Thyroid gland (tissue), 4 donors: ENCODE data around the gene ATXN1. TPM values are rescaled to one million over a fixed set of nuclear protein-coding genes. Genes with fewer than 3 reads are reported as not detected.

Experiments
- DNase-seq, 2 donors: peaks; one replicate each; pipeline ENCODE4 v3.0.0-alpha.2; 2019
- H3K27ac ChIP-seq, 3 donors: fragments of 200-600 bp; sonication (generic); 1 replicate in 2 of 3; 2 replicates in 1 of 3; pipeline ENCODE4 v1.5.1; 2016 to 2019; ENCODE audit warnings: mild to moderate bottlenecking in 1 of 3, moderate library complexity in 1 of 3
- H3K27me3 ChIP-seq: fragments of 200-600 bp; sonication (generic); one replicate; pipeline ENCODE4 v1.5.1; 2019
- H3K36me3 ChIP-seq, 2 donors: fragments of 200-600 bp; sonication (generic); one replicate each; pipeline ENCODE4 v1.5.1; 2016 to 2019
- H3K4me1 ChIP-seq, 2 donors: fragments of 200-600 bp; sonication (generic); one replicate each; pipeline ENCODE4 v1.5.1; 2017 to 2019
- H3K4me3 ChIP-seq, 3 donors: fragments of 200-600 bp; sonication (generic); replicated peaks in 1 of 3; 1 replicate in 2 of 3; 2 replicates in 1 of 3; pipeline ENCODE4 v1.5.1; 2016; ENCODE audit warnings: mild to moderate bottlenecking in 1 of 3
- H3K9me3 ChIP-seq: fragments of 200-600 bp; sonication (generic); one replicate; pipeline ENCODE4 v1.5.1; 2017
- POLR2A ChIP-seq, 2 donors: fragments of 450-650 bp; IDR thresholded peaks; one replicate each; pipeline ENCODE4 v1.6.1; 2017; ENCODE audit warnings: antibody characterized with exemption in 2 of 2, mild to moderate bottlenecking in 2 of 2, moderate library complexity in 1 of 2
- WGBS, 2 donors: methylation state at CpG; one replicate each; pipeline ENCODE4 v1.1.5; 2017; 5-methylcytosine and 5-hydroxymethylcytosine counted together
- intact Hi-C: fragments of 100-400 bp; cut with DNase I; formaldehyde crosslinking; loops from one replicate; pipeline ENCODE4 v1.15.1; 2023
- total RNA-seq, 4 donors: library from RNA; depleted of rRNA; stranded (reverse); fragments of >200 nt; gene quantifications; one replicate each; pipeline ENCODE4 v1.2.3, GENCODE V29; 2016
- TF ChIP-seq, protein P1 (sequence below), 6 experiments: fragments of 200-600 bp in 3 of 6; fragments of 450-650 bp in 3 of 6; sonication (generic) in 3 of 6; IDR thresholded peaks; one replicate each; pipeline ENCODE4 v1.5.1; 2016 to 2019; ENCODE audit warnings: antibody characterized with exemption in 6 of 6, mild to moderate bottlenecking in 2 of 6, inconsistent platforms in 1 of 6, moderate library complexity in 1 of 6

Gene ATXN1
- total RNA-seq, 4 donors from 2014 or later = 62.1 to 88.1 (median 83.0) TPM

DNA sequence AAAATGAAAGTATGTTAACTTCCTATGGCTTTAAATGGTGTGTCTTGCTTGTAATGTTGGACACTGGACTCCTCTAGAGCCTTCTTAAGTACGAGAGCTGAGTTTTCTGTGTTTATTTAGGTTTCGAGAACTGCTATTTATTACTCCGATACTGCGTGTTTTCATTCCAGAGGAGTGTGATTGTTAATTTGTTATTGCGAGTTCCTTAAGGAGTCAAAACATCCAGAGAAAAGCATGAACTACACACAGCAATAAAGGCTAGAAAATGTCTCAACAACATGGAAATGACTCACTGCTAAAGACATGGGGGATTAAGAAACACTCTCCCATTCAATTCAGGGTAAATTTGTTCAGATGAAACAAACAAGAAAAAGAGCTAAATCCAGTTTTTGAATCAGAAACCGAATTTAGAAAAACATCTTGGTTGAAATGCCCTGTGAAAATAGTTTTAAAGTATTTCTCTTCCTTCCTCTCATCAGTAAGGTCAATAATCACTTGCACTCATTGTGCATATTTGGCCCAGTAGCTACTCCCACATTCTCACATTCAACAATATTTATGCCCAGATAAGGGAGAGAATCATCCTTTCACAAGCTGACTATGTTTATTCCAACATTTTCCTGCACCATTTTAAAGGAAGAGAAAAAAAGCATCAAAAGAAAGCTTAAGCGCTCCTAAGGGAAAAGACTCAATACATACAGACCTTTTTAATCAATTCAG is 36.0 kb downstream of the ATXN1 start:
- Histone ChIP-seq H3K27me3 (no peaks in the 10 kb centered on the region), H3K4me3 (no peak overlapping the region), H3K4me1 (peaks cover 46 to 57% of the 10 kb centered on the region in 2 donors), H3K27ac (peak overlapping the region; percentile 64 to 96 (median 89)), H3K36me3 (no peaks in the 10 kb centered on the region), H3K9me3 (no peaks in the 10 kb centered on the region)
- no peak for DNase-seq
- 31 to 32% methylated on average over 7 of the region's 7 CpGs for WGBS, 2 donors
- TF ChIP-seq, protein P1, sequence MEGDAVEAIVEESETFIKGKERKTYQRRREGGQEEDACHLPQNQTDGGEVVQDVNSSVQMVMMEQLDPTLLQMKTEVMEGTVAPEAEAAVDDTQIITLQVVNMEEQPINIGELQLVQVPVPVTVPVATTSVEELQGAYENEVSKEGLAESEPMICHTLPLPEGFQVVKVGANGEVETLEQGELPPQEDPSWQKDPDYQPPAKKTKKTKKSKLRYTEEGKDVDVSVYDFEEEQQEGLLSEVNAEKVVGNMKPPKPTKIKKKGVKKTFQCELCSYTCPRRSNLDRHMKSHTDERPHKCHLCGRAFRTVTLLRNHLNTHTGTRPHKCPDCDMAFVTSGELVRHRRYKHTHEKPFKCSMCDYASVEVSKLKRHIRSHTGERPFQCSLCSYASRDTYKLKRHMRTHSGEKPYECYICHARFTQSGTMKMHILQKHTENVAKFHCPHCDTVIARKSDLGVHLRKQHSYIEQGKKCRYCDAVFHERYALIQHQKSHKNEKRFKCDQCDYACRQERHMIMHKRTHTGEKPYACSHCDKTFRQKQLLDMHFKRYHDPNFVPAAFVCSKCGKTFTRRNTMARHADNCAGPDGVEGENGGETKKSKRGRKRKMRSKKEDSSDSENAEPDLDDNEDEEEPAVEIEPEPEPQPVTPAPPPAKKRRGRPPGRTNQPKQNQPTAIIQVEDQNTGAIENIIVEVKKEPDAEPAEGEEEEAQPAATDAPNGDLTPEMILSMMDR (IDR thresholded peaks at IDR 0.05) = no peak
- TF ChIP-seq POLR2A (IDR thresholded peaks at IDR 0.05) = peak in 1 of 2 donors; percentile 30
- intact Hi-C loops = no loop called here

DNA sequence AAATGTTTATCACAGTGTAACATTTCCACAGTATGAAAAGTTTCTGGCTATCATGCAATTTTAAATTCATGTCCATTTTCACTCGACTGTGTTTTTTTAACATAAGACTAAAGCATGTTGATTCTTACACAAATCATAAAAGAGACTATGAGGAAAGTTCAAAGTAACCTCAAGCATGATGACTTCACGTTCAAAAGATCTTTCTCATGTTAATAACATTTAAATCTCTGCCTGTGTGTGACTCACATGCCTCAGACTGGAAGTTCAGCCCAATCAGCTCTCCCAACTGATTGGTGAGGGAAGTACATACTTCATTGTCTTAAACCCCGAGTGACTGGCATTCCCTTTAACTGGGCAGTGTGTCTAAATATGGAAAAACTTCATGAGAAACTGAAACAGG is 37.4 kb downstream of the ATXN1 start:
- Histone ChIP-seq H3K9me3 (no peaks in the 10 kb centered on the region), H3K27ac (peak overlapping the region; percentile 64 to 96 (median 89)), H3K36me3 (no peaks in the 10 kb centered on the region), H3K4me3 (no peak overlapping the region), H3K4me1 (peaks cover 46 to 58% of the 10 kb centered on the region in 2 donors), H3K27me3 (no peaks in the 10 kb centered on the region)
- WGBS, 2 donors = 22 to 25% methylated on average over 3 of the region's 3 CpGs
- DNase-seq = no peak
- intact Hi-C loops = no loop called here
- TF ChIP-seq, protein P1 (IDR thresholded peaks at IDR 0.05) = no peak
- TF ChIP-seq POLR2A (IDR thresholded peaks at IDR 0.05) = no peak

DNA sequence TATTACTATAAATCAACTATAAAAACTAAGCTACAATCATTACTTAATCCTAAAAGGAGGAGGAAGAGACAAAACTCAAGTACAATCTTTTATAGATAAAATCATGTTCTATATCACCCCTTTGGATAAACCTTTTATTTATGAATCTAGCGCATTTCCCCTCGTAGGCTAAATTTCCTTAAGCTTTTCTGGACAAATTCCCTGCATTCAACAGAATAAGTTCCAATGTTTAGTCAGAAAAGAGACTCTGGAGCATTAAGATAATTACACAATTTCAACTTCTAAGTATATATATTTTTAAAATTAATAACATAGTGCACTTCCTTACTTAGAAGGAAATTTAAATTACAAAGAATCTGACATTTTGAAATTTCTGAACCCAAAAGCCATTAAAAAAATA is 37.9 kb downstream of the ATXN1 start:
- Histone ChIP-seq H3K27me3 (no peaks in the 10 kb centered on the region), H3K4me3 (no peak overlapping the region), H3K4me1 (peaks cover 48 to 62% of the 10 kb centered on the region in 2 donors), H3K36me3 (no peaks in the 10 kb centered on the region), H3K27ac (peak overlapping the region; percentile 64 to 96 (median 89)), H3K9me3 (no peaks in the 10 kb centered on the region)
- TF ChIP-seq POLR2A (IDR thresholded peaks at IDR 0.05) = no peak
- TF ChIP-seq, protein P1 (IDR thresholded peaks at IDR 0.05) = no peak
- DNase-seq = no peak
- intact Hi-C loops = no loop called here
- 81 to 90% methylated on average over 2 of the region's 2 CpGs for WGBS, 2 donors

DNA sequence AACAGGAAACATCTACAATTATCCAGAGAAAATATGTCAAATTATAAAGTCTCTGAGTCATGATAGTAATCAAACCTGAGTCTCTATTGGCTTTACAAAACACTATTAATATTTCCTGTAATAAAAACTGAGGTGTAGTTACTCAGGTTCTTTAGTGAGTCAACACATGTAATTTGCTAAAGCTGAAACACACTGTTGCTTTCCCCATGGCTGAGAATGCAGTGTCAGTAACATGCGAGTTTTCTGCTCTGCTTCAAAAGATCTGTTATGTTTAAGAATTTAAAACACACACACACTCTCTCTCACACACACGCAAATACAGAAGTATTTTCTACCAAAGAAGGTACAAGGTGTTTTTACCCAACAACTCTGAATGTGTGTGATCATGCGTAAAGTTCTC is 38.6 kb downstream of the ATXN1 start:
- H3K4me1 ChIP-seq = peaks cover 53 to 68% of the 10 kb centered on the region in 2 donors
- no peak for DNase-seq
- no peaks in the 10 kb centered on the region for H3K27me3 ChIP-seq
- H3K36me3 ChIP-seq = no peaks in the 10 kb centered on the region
- H3K4me3 ChIP-seq = no peak overlapping the region
- TF ChIP-seq, protein P1 (IDR thresholded peaks at IDR 0.05) = no peak
- peak in 1 of 2 donors; percentile 51 for TF ChIP-seq POLR2A (IDR thresholded peaks at IDR 0.05)
- H3K9me3 ChIP-seq = no peaks in the 10 kb centered on the region
- H3K27ac ChIP-seq = peak overlapping the region; percentile 64 to 96 (median 89)
- WGBS, 2 donors = 35 to 55% methylated on average over 3 of the region's 3 CpGs
- intact Hi-C loops = no loop called here

DNA sequence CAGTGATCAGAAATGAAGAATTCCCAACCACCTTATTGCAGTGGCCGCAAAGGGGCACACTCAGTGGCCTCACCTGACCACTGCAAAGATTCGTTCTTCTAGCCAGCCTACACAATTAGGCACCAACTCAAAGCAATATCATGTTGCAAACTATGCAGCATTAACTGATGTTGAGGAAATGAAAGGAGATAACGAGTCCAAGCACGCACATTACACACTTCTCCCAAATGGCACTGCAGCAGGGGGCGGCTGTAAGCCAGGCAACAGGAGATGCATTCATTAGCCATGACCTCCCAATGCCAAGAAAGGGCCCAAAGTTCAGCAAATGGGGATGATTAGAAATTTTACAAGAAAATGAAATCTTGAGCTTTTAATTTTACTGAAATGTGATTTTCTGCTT is 39.3 kb downstream of the ATXN1 start:
- 80 to 92% methylated on average over 5 of the region's 5 CpGs for WGBS, 2 donors
- peaks cover 53 to 70% of the 10 kb centered on the region in 2 donors for H3K4me1 ChIP-seq

More for the DNA sequence above, 39.3 kb downstream of the ATXN1 start:
- Histone ChIP-seq H3K27ac (peak overlapping the region; percentile 64 to 96 (median 89)), H3K9me3 (no peaks in the 10 kb centered on the region), H3K27me3 (no peaks in the 10 kb centered on the region), H3K36me3 (no peaks in the 10 kb centered on the region), H3K4me3 (no peak overlapping the region)
- no peak for DNase-seq
- TF ChIP-seq, protein P1 (IDR thresholded peaks at IDR 0.05) = no peak
- no peak for TF ChIP-seq POLR2A (IDR thresholded peaks at IDR 0.05)
- intact Hi-C loops = no loop called here
